GM18951 (cell line): ENCODE measurements around the gene PTPRCAP.
"Not testable (repeated sequence)": the region's sequence is repeated elsewhere in the genome, so short reads cannot be mapped to it uniquely, and the experiment has no call there.

Experiments used
- POLR2A ChIP-seq: IDR thresholded peaks from 4 replicates; pipeline ENCODE4 v1.6.1; 2011; ENCODE audit warnings: mild to moderate bottlenecking; ENCODE audit not compliant: insufficient read length, insufficient read depth; ENCODE audit errors: extremely low read depth
- in situ Hi-C: fragments of 300-500 bp; cut with MboI; formaldehyde crosslinking; loops from one replicate; pipeline ENCODE4 v1.12.0; 2022; ENCODE audit warnings: low sequenced_read_pairs, mixed read lengths, inconsistent platforms; ENCODE audit not compliant: unreplicated experiment

Gene PTPRCAP

DNA sequence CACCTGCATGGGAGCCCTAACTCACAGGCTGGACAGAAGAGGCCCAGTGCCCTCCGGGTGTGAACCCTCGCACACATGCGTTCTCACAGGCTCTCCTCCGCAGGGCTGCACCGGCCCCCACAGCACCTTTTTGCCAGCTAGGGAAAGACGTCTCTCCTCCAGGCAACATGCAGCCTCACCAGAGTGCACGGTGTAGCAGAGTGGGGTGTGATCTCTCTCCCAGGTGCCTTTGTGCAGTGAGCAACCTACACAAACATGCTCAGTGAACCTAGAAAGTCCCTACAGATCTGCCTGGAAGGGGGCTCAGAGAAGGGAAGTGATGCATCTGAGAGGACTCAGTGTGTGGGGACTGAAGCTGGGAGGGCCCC, 25.7 kb downstream of the PTPRCAP start:
- in situ Hi-C loops, result no loop called here
- peak; percentile 14 for TF ChIP-seq POLR2A

DNA sequence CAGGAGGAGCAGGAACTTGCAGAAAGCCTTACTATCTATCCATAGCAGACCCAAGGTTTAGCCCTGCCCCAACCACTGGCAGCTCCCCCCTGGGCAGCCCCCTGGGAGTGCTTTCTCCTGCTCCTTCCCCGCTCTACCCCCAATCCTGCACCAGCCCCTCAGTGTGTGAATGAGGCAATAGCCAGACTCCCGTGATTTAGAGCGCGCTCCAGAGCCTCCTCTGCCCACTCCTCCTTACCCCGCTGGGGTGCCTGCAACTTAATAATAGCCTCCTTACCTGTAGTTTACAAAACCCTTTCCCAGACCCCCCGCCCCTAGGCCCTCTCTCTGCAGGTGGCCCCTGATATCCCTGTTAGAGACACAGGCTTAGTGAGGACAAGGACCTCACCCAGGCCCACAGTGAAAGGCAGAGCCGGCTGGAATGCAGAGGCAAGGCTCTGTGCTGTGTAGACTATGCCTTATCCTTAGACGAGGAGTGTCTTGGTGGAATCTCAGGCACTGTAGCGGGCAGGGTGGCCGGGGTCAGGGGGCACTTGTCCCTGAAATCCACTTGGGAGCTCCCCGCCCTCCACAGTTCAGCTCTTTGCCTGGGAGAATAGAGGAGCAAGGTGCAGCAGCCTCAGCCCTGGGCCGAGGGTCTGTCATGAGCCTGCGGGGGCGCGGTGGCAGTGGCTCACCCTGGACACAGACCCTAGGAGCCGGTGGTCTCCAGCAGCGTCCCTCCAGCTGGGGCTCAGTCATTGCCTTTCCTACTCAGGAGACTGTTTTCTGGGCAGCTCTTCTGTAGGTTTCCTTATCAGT, 26.3 kb downstream of the PTPRCAP start:
- in situ Hi-C loops, result no loop called here

DNA sequence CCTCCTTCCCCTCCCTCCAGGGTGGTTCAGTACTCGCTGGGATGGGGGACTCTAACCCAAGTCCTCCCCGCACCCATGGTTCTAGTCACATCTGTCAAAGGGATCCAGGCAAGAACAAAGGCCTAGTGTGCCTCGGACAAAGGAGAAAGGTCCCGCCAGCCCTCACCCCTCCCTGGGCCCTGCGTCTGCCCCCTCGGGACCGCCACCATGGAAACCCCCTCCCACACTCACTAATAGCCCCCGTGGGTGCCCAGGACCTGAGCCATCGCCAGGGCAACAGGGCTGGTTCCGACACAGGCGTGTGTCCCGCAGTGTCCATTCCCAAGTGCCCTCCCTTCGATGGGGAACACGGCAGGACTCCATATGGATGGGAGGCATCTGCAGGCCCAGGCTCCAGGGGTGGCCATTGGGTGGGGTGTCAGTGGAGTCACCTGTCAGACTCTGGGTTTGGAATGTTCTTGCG, 27.1 kb downstream of the PTPRCAP start:
- TF ChIP-seq POLR2A, result peak; percentile 14

More for the DNA sequence above, 26.3 kb downstream of the PTPRCAP start:
- TF ChIP-seq POLR2A, result no peak

DNA sequence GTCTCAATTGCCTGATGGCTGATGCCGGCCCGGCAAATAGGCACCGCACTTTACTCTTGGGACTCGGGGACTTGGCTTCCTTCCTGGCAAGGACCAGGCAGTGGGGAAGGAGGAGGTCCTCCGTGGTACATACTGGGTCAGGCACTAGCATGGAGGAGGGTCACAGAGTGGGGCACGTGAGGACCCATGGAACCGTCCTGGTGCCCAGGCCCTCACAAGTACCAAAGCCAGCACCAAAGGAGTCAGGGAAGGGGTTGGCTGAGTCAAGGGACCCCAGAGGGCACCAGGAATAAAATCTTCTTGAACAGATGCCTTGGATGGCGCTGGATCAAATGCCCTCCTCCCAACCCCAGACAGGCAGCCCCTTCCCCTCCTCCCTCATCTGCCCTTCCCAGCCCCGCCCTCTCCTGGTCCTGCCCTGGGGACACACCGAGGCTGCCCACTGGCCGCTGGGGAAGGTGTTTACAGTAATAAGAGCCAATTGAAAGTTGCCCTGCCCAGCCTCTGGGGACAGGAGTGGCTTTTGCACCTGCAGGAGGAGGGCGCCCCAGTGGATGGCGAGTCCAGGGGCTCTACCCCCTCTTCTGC, 27.6 kb downstream of the PTPRCAP start:
- in situ Hi-C loops, result no loop called here
- TF ChIP-seq POLR2A, result no peak

More for the DNA sequence above, 27.1 kb downstream of the PTPRCAP start:
- in situ Hi-C loops, result no loop called here

DNA sequence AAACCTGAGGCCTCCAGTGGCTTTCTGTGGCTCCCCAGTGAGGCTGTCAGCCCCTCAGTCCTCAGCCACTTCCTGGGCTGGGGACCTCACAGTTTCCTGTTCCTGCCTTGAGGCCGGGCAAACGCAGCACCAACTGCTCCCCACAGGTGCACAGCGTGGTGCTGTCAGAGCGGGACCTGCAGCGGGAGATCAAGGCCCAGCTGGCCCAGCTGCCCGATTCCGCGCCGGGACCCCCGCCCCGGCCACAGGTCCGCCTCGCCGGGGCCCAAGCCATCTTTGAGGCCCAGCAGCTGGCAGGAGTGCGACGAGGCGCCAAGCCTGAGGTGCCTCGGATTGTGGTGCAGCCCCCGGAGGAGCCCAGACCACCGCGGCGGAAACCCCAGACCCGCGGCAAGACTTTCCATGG, 28.2 kb downstream of the PTPRCAP start:
- TF ChIP-seq POLR2A, result peak; percentile 84
- in situ Hi-C loops, result no loop called here

DNA sequence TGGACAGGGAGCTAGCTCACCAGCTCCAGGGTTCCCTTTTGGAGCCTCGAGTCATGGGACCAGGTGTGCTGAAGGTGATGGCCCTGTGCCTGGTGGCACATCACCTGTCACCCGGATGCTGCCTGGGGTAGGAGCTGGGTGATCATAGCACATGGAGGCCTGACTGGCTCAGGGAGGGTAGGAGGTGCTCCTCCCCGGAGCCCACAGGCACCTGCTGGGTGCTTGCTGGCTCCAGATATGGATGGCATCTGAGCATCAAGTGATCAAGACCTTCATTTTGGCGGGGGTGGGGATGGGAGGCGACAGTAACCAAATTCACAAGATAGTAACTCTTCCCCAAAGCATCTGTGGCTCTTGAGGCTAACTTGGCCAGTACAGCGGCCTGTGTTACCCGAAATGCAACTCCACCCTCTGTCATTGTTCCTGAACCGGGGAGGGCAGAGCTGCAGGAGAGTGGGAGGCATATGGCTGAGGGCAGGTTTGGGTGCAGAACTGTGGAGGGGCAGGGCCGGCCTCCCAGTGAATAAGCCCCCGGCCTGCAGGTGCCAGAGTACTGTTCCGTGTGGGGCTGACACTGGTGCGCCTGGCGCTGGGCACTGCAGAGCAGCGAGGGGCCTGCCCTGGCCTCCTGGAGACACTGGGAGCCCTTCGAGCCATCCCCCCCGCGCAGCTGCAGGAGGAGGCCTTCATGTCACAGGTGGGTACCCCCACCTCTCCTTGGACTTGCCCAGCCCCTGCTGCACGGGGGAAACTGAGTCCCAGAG, 28.9 kb downstream of the PTPRCAP start:
- TF ChIP-seq POLR2A, result no peak
- in situ Hi-C loops, result no loop called here

DNA sequence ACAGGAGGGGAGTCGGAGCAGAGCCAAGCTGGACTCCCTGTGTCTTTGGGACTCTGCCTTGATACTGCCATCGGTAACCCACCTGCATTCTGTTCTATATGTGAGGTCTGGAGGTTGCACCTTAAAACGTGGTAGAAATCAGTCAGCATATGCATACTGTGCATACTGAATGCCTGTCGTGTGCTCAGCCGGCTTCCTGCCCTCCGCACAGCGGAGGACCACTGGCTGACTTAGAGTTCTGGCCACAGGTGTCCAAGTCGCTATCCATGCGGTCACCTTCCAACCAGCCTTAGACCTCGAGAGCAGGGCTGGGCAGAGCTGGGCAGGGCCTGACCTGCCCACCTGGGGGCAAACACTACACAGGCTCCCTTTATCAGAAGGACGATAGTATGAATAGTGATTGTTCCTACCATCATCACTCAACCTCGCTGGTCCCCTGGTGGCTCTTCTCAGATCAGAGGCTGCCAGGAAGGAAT, 29.8 kb downstream of the PTPRCAP start:
- in situ Hi-C loops, result no loop called here
- TF ChIP-seq POLR2A, result no peak

DNA sequence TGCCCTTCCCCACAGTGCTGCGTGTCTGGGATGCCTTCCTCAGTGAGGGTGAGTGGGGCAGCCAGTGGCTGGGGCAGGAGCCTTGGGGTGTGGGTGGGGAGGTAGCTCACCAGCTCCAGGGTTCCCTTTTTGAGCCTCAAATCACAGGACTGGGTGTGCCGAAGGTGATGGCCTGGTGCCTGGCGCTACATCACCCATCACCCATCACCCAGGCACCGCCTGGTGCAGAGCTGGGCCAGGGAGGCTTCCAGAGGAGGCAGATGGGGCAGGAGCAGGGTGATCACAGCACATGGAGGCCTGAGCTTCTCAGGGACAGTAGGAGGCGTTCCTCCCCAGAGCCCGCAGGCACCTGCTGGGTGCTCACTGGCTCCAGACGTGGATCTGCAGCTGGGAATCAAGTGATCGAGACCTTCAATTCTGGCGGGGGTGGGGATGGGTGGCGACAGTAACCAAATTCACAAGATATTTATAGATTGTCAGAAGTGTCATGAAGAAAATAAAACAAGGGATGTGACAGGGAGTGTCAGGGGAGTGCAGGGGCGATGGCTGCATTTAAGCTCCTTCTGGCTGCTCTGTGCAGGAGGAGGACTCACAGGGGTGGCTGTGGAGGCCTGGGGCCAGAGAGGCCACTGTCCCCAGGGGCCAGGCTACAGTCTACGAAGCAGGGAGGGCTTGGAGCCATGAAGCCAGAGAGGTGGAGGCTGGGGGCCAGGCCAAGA, 30.4 kb downstream of the PTPRCAP start:
- in situ Hi-C loops, result no loop called here
- no peak for TF ChIP-seq POLR2A

DNA sequence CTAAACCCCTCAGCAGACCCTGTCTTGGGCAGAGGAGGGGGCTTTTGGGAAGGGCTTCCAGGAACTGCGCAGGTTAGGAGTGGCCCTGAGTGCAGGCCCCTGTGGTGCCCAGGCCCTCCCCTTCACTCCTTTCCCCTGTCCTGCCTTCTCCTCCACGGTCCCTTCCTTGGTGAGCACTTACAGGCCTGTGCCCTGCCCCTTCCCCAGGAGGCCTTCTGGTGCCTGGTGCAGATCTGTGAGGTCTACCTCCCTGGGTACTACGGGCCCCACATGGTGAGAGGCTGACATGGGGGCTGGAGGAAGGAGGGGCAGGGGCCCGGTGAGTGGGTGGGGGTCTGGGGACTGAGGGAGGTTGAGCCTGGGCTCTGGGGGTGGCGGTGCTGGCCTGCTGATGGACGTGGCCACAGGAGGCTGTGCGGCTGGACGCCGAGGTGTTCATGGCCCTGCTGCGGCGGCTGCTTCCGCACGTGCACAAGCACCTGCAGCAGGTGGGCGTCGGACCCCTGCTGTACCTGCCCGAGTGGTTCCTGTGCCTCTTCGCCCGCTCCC, 31.0 kb downstream of the PTPRCAP start:
- no peak for TF ChIP-seq POLR2A
- in situ Hi-C loops, result no loop called here

DNA sequence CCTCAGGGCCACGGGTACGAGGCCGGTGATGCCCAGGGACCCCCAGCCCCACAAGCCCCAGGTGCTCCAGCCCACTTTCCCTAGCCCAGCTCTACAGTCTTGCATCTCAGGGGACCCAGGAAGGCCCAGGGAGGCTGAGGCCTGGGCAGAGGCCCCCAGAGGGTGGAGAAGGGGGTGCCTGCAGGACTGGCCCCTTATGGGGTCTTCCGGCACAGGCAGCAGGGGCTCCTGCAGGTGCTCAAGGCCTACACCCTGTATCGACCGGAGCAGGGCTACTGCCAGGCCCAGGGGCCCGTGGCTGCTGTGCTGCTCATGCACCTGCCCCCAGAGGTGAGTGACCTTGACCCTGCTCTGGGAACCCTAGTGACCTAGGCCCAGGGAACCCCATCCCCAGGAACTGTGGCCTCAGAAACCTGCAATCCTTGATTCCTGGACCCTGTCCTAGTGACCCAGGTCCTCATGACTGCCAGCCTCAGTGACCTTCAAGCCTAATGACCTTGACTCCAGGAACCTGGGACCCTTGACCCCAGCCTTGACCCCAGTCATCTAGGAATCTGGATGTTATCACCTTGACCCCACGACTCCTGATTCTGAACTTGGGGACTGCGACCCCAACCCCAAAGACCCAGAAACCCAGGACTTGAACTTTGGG, 31.7 kb downstream of the PTPRCAP start:
- in situ Hi-C loops, result no loop called here
- no peak for TF ChIP-seq POLR2A

DNA sequence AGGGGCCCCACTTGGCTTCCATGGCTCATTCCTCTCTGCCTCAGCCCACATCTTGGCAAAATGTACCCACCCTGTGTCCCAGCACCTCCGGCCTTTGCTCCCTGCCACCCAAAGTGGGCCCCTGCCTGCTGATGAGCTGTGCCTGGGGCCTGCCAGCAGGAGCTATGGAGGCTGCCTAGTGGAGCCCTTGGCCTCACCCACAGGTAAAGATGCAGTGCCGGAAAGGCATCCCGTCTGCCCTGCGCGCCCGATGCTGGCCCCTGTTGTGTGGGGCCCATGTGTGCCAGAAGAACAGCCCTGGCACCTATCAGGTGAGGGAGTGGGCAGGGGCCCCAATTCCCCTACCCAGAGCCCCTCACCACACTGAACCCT, 32.3 kb downstream of the PTPRCAP start:
- no peak for TF ChIP-seq POLR2A
- in situ Hi-C loops, result no loop called here

DNA sequence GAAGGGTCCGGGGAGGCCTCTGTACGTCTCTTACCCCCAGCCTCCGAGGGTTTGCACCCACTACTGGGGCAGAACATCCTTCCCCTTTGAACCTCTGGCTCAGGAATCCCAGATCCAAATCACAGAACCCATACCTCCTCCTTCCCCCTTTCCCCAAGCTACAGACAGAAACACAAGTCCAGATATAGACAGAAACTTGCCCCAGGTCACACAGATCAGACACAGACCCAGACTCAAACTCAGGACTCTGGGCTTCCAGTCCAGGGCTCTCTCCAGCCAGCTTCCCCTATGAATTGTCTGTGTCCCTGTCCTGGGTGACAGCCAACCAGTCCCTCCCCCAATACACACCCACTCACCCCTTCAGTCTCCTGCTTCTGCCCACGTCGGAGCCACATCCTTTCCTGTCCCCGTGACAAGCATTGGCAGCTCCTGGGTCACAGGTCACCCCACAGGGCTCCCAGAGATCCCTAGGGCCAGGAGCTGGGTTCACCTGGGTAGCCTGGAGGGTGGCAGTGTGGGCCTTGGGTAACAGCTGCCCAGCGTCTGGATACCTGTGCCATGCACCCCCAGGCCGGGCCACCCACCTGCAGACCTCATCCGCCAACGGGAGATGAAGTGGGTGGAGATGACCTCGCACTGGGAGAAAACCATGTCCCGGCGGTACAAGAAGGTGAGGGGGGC, 32.8 kb downstream of the PTPRCAP start:
- in situ Hi-C loops, result no loop called here
- peak; percentile 13 for TF ChIP-seq POLR2A

DNA sequence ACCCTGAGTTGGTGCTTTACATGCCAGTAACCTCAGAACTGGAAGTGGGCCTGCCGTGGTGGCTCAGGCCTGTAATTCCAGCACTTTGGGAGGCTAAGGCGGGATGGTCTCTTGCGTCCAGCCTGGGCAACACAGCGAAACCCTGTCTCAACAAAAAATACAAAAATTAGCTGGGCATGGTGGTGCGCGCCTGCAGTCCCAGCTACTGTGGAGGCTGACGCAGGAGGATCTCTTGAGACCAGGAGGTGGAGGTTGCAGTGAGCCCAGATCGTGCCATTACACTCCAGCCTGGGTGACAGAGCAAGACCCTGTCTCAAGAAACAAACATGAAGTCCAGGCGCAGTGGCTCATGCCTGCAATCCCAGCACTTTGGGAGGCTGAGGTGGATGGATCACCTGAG, 34.4 kb downstream of the PTPRCAP start:
- in situ Hi-C loops, result not testable (repeated sequence)

DNA sequence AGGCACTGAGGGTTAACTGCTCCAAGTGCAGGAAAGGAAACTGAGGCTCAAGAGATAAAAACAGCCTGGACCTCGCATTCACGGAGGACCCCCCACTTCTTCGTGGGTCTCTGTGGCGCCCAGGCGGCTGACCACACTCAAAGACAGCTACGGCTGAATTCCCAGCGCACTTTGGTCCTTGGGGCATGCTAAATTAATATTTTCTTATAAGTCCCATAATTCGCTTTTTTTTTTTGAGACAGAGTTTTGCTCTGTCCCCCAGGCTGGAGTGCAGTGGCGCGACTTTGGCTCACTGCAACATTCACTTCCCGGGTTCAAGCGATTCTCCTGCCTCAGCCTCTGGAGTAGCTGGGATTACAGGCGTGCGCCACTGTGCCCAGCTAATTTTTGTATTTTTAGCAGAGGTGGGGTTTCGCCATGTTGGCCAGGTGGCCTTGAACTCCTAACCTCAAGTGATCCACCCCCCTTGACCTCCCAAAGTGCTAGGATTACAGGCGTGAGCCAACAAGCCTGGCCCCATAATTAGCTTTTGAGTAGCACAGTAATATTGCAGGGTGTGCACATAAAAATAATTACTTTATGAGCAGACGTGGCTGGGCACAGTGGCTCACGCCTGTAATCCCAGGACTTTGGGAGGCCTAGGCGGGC, 35.2 kb downstream of the PTPRCAP start:
- in situ Hi-C loops, result not testable (repeated sequence)
